Omental fat pad (tissue), 4 donors: ENCODE measurements around the gene GCLC. TPM values are rescaled to one million over a fixed set of nuclear protein-coding genes. Genes with fewer than 3 reads are reported as not detected.

Experiments
- ATAC-seq: fragments of 150-250 bp; one replicate; pipeline ENCODE4 v1.9.1; 2016; ENCODE audit warnings: mild to moderate bottlenecking, moderate library complexity; ENCODE audit not compliant: low FRiP score
- DNase-seq: peaks from one replicate; pipeline ENCODE4 v3.0.0-alpha.2; 2019; ENCODE audit warnings: low spot score
- total RNA-seq, 4 donors: library from RNA; depleted of rRNA; stranded (reverse); fragments of >200 nt; gene quantifications; one replicate each; pipeline ENCODE4 v1.1.0, GENCODE V29; 2016
- TF ChIP-seq, protein P1 (sequence below), 3 donors: fragments of 450-650 bp; IDR thresholded peaks; one replicate each; pipeline ENCODE4 v1.5.1; 2016 to 2017; ENCODE audit warnings: antibody characterized with exemption in 3 of 3, mild to moderate bottlenecking in 3 of 3, moderate library complexity in 2 of 3

GCLC gene
- total RNA-seq, 4 donors from 2014 or later, result 38.6 to 86.3 (median 46.6) TPM

DNA sequence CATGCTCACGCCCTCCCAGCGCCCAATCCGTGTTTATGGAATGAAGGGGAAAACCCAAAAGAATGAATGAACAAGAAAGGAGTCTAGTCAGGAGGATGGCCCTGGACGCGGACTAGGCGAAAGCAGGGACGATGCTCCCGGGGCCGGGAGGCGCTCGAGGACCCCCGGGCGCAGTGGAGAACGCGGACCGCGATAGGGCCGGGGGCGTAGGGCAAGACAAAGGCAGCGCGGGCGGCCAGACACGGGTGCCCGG lies 758 bp downstream of the GCLC start:
- ATAC-seq (peak; percentile 2), DNase-seq (peak; percentile 35)
- TF ChIP-seq, protein P1, sequence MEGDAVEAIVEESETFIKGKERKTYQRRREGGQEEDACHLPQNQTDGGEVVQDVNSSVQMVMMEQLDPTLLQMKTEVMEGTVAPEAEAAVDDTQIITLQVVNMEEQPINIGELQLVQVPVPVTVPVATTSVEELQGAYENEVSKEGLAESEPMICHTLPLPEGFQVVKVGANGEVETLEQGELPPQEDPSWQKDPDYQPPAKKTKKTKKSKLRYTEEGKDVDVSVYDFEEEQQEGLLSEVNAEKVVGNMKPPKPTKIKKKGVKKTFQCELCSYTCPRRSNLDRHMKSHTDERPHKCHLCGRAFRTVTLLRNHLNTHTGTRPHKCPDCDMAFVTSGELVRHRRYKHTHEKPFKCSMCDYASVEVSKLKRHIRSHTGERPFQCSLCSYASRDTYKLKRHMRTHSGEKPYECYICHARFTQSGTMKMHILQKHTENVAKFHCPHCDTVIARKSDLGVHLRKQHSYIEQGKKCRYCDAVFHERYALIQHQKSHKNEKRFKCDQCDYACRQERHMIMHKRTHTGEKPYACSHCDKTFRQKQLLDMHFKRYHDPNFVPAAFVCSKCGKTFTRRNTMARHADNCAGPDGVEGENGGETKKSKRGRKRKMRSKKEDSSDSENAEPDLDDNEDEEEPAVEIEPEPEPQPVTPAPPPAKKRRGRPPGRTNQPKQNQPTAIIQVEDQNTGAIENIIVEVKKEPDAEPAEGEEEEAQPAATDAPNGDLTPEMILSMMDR (IDR thresholded peaks at IDR 0.05), result no peak

DNA sequence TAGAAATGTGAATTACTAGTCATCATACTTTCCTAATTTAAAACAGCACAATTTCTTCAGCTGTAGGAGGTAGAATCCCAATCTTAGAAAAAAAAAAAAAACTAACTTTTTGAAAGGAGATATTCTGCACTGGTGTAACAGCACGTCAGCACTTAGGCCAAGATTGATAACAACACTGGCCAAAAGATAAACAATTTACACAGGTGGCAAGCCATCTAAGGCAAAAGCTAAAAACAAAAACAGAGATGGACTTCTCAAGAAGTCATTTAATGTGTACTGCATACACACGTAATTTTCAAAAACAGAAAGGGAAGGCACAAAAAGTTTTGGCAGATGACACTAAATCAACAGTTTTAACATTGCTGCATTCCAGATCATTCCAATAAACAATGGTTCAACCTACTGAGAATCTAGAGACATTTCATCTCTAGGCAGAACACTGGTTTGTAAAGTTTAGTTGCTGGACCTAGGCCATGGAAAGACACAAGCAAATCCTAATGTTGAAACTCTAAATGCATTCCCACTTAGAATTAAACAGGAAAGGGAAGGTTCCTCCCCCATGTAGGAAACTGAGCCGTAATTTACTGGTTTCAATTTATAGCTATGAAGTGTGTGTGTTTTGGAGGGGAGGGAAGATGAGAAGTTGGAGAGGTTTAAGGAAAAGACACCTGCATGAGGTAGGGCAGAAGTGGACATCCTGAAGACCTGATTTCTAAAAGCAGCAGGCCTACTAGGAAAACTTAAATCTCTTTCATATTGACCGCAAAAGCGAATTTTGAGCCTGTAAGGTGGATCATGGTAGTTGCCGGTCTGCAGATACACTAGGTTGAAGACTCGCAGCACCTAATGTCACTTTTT lies 1.3 kb downstream of the GCLC start:
- ATAC-seq, result no peak
- DNase-seq, result no peak
- TF ChIP-seq, protein P1 (IDR thresholded peaks at IDR 0.05), result no peak

DNA sequence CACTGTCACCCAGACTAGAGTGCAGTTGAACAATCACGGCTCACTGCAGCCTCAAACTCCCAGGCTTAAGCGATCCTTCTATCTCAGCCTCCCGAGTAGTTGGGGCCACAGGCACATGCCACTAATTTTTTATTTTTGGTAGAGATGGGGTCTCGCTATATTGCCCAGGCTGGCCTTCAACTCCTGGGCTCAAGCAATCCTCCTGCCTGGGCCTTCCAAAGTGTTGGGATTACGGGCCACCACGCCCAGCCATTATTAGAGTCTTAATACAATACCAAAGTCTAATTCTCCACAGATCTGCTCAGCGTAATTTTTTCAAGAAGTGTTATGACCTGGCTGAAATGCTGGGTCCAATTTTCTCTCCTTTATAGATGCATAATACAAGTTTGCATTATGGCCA lies 3.0 kb downstream of the GCLC start:
- ATAC-seq (no peak), DNase-seq (no peak)
- TF ChIP-seq, protein P1 (IDR thresholded peaks at IDR 0.05), result no peak

DNA sequence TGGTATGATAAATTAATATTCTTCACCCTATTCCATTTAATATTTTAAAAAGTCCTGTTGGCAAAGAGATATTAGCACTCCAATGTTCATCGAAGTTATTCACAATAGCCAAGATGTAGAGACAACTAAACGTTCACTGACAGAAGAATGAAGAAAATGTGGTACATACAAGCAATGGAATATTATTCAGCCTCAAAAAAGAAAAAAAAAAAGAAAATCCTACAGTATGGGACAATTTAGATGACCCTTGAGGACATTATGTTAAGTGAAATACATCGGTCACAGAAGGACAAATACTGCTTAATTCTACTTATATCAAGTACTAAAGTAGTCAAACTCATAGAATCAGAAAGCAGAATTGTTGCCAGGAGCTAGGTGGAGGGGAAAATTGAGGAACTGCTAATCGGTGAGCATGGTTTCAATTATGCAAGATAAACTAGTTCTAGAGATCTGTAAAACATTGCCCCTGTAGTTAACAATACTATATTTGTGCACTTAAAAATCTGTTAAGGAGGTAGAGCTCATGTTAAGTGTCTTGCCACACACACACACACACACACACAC lies 4.7 kb downstream of the GCLC start:
- TF ChIP-seq, protein P1 (IDR thresholded peaks at IDR 0.05), result no peak
- ATAC-seq (no peak), DNase-seq (no peak)

DNA sequence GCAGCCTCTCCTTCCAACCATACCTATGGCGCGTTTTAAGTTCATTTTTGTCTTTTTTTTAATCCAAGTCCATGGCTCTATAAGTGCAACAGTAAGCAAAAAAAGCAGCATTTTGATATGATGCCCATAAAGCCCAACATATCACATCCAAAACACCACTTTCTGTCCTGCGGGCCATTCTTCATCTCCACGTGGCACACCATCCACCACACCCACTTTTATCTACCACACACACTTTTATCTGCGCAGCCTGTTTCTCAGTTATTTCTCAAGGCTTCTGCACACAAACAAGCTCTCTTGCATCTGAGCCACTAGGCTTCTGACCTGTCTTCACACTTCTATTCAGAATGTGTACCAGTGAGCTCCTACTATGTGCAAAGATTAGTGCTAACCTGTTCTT lies 5.3 kb downstream of the GCLC start:
- TF ChIP-seq, protein P1 (IDR thresholded peaks at IDR 0.05), result no peak
- ATAC-seq (no peak), DNase-seq (no peak)

DNA sequence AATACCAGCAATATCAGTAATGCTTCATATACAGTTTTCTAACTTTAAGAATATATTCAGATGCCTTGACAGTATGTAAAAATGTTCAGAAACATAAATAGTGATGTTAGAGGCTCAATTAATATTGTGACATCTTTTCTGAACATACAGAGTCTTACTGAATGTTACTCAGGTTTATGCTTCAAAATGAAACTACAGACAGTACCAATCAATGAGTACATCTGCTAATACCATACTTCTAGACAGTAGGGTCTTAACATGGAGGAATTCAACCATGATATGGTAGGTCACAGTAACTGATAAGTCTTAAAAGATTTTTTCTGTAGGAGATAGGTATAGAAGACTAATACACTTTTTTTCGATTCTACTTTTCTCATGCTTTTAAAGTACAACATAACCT lies 8.3 kb downstream of the GCLC start:
- ATAC-seq (no peak), DNase-seq (no peak)
- TF ChIP-seq, protein P1 (IDR thresholded peaks at IDR 0.05), result no peak

DNA sequence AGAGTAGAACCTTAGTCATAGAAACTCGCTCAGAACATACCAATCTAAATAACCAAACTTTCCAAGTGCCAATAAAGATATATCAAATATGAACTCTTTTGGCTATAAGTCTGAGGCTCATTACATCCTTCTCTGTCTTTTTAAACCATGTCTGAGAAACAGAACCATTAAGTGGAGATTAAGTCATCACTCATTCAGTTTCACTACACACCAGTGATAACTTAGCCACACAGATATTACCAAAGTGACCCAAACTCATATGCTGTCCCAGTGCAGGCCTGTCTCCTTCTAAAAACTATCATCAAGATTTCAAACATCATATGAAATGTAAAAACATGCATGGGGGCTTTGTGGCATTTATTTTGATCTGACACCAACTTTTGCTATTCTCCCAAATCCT lies 12.0 kb downstream of the GCLC start:
- TF ChIP-seq, protein P1 (IDR thresholded peaks at IDR 0.05), result no peak
- DNase-seq (no peak), ATAC-seq (no peak)
